GM12872 (cell line): ENCODE results near the gene LRRC59.

Source experiments
- TF ChIP-seq, protein P1 (sequence below): IDR thresholded peaks from 3 replicates; pipeline ENCODE4 v1.5.1; 2011; ENCODE audit warnings: low read depth, mild to moderate bottlenecking, low read length, moderate library complexity; ENCODE audit not compliant: insufficient read depth

Gene LRRC59

DNA sequence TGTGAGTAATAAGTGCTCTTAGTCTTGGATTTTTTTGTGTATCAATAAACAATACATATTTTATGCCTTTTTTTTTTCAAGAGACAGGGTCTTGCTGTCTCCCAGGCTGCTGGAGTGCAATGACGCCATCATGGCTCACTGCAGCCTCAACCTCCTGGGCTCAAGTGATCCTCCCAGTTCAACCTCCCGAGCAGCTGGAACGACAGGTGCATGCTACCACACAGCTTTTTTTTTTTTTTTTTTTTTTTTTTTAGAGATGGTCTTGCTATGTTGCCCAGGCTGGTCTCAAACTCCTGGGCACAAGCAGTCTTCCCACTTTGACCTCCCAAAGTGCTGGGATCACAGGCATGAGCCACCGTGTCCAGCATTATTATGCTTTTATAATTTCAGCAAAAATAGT is 41.7 kb upstream of the LRRC59 start:
- TF ChIP-seq, protein P1, sequence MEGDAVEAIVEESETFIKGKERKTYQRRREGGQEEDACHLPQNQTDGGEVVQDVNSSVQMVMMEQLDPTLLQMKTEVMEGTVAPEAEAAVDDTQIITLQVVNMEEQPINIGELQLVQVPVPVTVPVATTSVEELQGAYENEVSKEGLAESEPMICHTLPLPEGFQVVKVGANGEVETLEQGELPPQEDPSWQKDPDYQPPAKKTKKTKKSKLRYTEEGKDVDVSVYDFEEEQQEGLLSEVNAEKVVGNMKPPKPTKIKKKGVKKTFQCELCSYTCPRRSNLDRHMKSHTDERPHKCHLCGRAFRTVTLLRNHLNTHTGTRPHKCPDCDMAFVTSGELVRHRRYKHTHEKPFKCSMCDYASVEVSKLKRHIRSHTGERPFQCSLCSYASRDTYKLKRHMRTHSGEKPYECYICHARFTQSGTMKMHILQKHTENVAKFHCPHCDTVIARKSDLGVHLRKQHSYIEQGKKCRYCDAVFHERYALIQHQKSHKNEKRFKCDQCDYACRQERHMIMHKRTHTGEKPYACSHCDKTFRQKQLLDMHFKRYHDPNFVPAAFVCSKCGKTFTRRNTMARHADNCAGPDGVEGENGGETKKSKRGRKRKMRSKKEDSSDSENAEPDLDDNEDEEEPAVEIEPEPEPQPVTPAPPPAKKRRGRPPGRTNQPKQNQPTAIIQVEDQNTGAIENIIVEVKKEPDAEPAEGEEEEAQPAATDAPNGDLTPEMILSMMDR, result no peak

DNA sequence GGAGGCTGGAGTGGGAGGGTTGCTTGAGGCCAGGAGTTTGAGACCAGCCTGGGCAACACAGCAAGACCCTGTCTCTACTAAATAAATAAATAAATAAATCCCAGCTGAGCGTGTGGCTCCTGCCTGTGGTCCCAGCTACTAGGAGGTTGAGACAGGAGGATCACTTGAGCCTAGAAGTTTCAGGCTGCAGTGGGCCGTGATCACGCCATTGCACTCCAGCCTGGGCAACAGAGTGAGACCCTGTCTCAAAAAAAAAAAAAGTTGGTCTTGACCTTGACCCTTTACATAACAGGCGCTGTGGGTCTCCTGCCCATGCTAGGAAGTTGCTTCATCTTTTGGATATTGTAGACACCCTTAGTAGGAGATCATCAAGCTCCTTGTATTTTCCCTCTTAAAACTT is 40.1 kb upstream of the LRRC59 start:
- TF ChIP-seq, protein P1, result no peak

DNA sequence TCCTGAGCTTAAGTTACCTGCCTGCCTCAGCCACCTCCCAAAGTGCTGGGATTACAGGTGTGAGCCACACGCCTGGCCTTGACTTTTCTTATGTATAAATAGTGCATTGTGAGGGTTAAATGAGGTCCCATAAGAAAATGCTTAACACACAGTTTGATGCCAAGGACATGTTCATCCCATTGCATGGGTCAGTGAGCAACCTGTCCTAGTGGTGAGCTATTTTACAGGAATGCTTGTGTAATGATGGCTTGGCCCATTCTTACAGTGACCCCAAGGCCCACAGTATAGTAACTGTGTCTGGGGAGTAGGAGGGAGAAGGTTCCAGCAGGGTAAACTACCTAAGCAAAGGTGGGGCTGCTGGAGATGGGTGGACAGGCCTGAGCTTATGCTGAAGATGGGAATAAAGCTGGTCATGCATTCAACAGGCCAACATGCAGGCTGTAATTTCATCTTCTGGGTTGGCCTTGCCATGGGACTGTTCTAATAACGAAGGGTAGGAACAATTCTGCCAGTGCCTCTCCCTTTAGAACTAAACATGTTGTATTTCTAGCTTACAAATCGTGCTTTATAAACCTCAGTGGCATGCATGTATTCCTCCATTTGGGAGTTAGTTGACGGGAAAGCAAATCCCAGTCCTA is 34.9 kb upstream of the LRRC59 start:
- TF ChIP-seq, protein P1, result no peak

DNA sequence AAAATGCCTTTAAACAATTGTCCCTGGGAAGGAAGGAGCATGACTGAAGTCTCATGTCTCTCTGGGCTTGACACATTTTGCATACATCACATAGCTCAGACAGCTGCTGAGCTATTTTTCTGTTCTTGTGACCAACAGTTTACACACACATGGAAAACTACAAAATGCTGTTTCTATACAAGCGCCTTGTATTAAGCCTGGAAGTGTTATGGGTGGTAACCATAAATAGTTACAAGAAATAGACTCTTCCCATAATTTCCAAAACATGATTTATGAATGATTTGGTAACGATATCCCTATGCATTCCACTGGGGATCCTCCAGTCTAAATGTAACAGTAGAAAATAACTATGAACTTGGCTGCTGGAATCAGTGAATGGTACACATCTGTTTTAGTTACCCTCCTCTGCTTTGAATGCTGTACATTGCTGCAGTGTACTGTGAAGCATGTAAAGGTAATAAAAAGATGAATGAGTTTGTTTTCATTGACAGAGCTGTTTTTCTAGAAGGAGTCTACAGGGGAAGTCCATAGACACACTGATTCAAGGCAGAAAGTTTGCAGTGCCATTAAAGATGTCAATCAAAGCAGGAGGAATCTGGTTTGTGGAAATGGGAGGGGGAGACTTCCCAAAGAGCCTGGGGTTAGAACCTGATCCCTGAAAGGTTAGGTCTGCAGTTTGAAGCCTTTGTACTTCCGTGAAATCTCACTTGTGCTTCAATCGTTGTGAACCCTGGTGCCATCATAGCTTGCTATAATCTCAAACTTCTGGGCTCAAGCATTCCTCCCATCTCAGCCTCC is 33.7 kb upstream of the LRRC59 start:
- TF ChIP-seq, protein P1, result no peak

DNA sequence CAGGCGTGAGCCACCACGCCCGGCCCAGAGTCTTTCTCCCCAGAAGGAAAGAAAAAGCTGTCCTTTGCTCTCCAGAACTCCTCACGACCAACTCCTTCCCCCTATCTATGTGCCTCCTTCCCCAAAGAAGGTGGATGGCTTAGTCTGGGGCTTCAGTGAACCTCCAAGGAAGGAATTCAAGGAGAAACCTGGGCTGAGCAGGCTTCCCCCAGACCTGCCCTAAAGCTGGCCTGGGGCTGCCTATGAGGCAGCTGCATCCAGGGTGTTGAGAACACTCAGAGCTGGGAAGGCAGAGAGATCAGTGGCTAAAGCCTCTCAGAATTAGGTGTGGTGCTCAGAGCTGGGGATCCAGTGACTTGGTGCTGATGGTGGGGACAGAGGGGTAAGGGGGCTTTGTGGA is 32.5 kb upstream of the LRRC59 start:
- TF ChIP-seq, protein P1, result no peak

- TF ChIP-seq, protein P1, result no peak
Measured at GRCh38 chr17:50428831-50429424, 31.6 kb upstream of the LRRC59 start.

GRCh38 chr17:50426814-50427787 is 29.8 kb upstream of the LRRC59 start:
- TF ChIP-seq, protein P1, result peak; percentile 51
